ENCODE measurements around the gene GPSM3. TPM values are rescaled to one million over a fixed set of nuclear protein-coding genes. Genes with fewer than 3 reads are reported as not detected.
A peak's percentile ranks its signal among the peaks of the same experiment; 100 is the strongest.

Gene GPSM3
- total RNA-seq, 2 experiments from 2014 or later: 251 to 260 TPM

DNA sequence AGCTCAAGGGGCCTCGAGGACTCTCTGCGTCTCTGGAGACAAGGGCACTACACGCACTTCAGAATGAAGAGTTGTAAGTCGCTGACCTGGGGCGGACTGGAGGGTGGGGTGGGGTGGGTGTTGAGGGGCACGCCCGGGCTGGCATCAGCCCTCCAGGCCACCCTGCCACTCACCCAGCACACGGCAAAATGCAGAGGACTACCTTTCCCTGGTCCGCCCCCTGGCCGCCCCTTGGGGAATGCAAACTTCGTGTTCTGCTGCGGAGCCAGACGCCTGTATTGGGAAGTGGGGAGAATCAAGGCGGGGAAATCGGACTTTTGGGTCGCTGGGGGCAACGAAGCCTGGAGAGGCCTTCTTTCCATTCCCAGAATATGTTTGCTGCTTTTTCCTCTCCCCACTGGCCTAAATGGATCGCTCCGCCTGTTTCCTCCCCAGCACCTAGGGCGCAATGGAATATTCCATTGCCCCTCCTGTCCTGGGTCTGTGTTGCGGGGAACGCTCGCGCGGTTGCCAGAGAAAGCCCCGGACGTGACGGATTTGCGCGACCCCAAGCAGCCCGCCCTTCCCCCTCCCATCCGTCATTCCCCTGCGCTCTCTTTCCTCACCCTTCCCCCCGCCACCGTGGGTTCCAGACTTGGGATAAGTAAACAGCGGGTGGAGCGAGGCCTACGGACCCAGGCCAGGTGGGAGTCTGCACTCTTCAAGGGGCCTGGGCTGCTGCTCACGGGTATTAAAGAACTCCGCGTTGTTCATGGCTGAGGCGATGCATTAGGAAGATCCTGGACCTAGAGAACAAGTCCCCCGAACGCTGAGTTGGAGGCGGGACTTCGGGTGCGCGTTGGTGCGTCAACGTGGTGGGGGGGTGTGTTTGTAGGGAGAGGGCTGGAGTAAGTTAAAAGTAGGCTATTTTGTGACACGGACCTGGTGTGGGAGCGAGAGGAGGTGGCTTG lies 38.6 kb downstream of the GPSM3 start, which contains the start of gene PPT2:
PPT2 (plus strand) TSS at position 578 of the 950 bp plus-strand sequence. CDS start 454 bp downstream, outside the sequence.
- Mint-ChIP-seq H3K27ac (peak within 1 kb of the TSS; percentile 94), H3K27me3 (peaks cover 14% of the 10 kb centered on the region), H3K4me1 (peaks cover 34% of the 10 kb centered on the region), H3K36me3 (peaks cover 15% of the 10 kb centered on the region), H3K4me3 (peak within 1 kb of the TSS; percentile 98), H3K9me3 (no peaks in the 10 kb centered on the region)
- DNase-seq (peak; percentile 81), ATAC-seq (ENCODE audit: low read depth) (peak; percentile 72)
- POLR2A ChIA-PET: interaction anchor here (1.0 to 1.3 kb wide), 6 partner anchors 24 to 66 kb away, joined by 3 to 8 read pairs (median 4); partner anchors contain the start of genes GPSM3, PBX2 and RNF5

DNA sequence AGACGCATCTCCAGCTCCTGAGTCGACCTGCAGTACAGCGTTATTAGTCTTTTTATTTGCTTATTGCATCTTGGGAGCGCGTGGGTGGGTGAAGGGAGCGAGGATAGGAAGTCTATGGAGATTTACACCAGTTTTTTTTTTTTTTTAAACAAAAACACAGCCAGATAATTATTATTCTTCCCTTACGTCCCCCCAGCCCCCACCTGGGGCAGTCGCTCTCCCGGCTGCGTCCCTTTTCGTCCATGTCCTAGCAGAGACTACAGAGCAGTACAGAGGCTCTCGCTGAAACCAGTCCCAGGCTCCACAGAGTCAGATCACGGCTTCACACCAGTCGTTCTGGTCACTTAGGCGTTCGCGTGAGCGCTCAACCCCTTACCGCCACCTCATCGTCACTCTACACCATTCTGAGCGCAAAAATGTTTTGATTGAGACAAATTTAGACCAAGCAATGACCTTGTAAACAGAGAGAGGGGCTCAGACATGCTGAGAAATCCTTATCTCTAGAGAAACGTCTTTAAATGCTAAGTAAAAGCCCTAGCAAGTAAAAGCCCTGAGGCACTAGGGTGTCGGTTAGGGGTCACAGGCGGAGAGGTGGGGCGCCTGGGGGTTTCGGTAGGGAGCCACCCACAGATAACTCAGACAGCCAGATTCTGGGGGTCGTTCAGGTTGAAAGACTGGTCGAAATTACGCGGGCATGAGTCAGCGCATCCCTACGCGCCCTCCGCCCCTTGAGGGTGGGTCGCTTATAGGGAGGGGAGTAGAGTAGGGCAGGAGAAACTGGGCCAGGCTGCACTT lies 39.5 kb downstream of the GPSM3 start:
- peak overlapping the region; percentile 94 for H3K27ac Mint-ChIP-seq
- no peaks in the 10 kb centered on the region for H3K9me3 Mint-ChIP-seq
- peaks cover 40% of the 10 kb centered on the region for H3K4me1 Mint-ChIP-seq
- POLR2A ChIA-PET: interaction anchor here (1.0 kb wide), 1 partner anchor 43 kb away, joined by 3 read pairs; no protein-coding TSS in a partner anchor
- DNase-seq (no peak), ATAC-seq (ENCODE audit: low read depth) (no peak)
- H3K4me3 Mint-ChIP-seq: peak overlapping the region; percentile 38
- peaks cover 10% of the 10 kb centered on the region for H3K36me3 Mint-ChIP-seq
- peaks cover 22% of the 10 kb centered on the region for H3K27me3 Mint-ChIP-seq

- Mint-ChIP-seq H3K4me1 (peaks cover 40% of the 10 kb centered on the region), H3K9me3 (no peaks in the 10 kb centered on the region), H3K36me3 (peaks cover 3% of the 10 kb centered on the region), H3K27me3 (peaks cover 30% of the 10 kb centered on the region), H3K4me3 (peak within 1 kb of the TSS; percentile 67), H3K27ac (peak within 1 kb of the TSS; percentile 74)
- ATAC-seq (ENCODE audit: low read depth): no peak
- POLR2A ChIA-PET: no interaction called here
- no peak for DNase-seq
These were observed 40.3 kb downstream of the GPSM3 start, which contains the start of gene PRRT1 for GRCh38 chr6:32151863-32152768. PRRT1 (minus strand) TSS chr6:32151939; CDS start chr6:32151827, 112 bp downstream.

GRCh38 chr6:32151181-32151862 lies 41.1 kb downstream of the GPSM3 start:
- POLR2A ChIA-PET: no interaction called here
- ATAC-seq (ENCODE audit: low read depth) (no peak), DNase-seq (no peak)
- Mint-ChIP-seq H3K27me3 (peaks cover 38% of the 10 kb centered on the region), H3K9me3 (no peaks in the 10 kb centered on the region), H3K4me1 (peaks cover 40% of the 10 kb centered on the region), H3K4me3 (peak overlapping the region; percentile 67), H3K27ac (peak overlapping the region; percentile 74), H3K36me3 (peaks cover 3% of the 10 kb centered on the region)

DNA sequence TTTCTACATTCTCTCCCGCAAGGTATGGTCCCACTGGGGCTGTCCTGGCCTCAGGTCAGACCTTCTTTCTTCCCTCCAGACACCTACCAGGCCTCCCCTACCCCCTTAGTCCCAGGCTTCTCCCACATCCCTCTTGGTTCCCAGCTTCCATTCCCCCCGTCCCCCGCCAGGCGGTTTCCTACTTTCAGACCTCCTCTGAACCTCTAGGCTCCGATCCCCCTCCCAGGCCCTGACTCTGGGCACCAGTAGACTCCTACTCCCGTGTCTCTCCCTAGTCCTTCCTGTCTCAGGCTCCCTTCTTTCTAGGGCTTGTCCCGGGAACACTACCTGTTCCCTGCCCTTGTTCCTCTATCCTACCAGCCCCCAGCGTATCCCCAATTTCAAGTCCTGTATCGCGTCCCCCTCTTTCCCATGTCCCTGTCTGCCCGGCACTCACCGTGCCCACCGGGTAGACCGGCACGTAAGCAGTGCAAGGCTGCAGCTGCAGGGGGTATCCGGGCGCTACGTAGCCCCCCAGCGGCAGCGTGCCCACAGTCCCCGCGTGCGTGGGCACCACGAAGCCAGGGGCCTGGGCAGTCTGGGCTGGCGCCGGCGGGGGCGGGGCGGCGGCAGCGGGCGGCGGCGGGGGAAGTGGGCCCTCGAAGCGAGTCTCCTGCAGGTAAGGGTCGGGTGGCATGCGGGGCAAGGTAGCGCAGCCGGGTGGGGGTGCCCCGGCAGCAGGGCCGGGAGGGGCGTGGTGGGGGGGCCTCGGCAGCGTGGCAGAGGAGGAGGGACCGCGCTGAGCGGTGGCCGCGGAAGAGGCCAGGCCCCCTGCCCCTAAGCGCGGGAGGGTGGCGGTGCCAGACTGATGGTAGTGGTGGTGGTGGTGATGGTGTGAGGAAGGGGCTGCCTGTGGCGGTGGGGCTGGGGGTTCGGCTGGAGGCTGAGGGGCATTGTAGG lies 42.2 kb downstream of the GPSM3 start:
- Mint-ChIP-seq H3K27ac (peak overlapping the region; percentile 59), H3K4me3 (peak overlapping the region; percentile 29)

DNA sequence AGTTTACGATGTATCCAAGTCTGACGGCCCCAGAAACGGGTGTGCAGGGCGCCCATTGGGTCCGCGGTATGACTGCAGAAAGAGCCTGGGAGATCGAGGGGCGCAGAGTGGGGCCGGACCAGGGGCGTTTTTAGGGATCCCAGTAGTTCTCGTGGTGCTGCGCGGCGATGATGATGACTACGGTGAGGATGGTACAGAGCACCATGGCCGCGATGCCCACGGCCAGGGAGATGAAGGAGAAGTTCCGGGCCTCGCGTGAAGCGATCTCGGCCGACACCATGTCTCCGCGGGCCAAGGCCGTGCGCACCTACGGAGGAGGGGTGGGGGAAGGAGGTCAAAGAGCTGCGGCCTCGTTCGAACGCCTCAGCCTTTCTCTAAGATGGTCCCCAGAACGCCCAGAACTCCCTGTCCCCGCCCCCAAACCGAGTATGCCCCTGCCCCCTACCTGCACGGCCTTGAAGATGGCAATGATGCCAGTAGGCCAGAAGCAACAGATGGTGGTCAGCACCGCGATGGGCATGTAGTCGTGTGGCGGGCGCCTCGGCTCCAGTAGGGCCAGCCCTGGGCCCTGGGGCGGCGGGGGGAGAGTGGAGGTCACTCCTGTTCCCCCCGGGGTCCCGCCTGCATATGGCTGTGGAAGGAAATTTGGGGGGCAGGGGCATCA lies 43.2 kb downstream of the GPSM3 start:
- no peaks in the 10 kb centered on the region for H3K9me3 Mint-ChIP-seq
- DNase-seq (no peak), ATAC-seq (ENCODE audit: low read depth) (no peak)
- POLR2A ChIA-PET: interaction anchor here (0.5 to 1.3 kb wide), 2 partner anchors 20 to 41 kb away, joined by 3 read pairs; partner anchors contain the start of gene PBX2
- peak overlapping the region; percentile 67 for H3K27ac Mint-ChIP-seq
- H3K4me1 Mint-ChIP-seq: peaks cover 32% of the 10 kb centered on the region
- H3K27me3 Mint-ChIP-seq: peaks cover 43% of the 10 kb centered on the region
- peaks cover 2% of the 10 kb centered on the region for H3K36me3 Mint-ChIP-seq
- peak overlapping the region; percentile 77 for H3K4me3 Mint-ChIP-seq

More for the DNA sequence above, 42.2 kb downstream of the GPSM3 start:
- H3K9me3 Mint-ChIP-seq: no peaks in the 10 kb centered on the region
- peaks cover 3% of the 10 kb centered on the region for H3K36me3 Mint-ChIP-seq
- H3K27me3 Mint-ChIP-seq: peaks cover 43% of the 10 kb centered on the region
- POLR2A ChIA-PET: interaction anchor here (0.5 to 1.3 kb wide), 2 partner anchors 21 to 40 kb away, joined by 3 read pairs; partner anchors contain the start of gene PBX2
- ATAC-seq (ENCODE audit: low read depth): no peak
- no peak for DNase-seq
- peaks cover 34% of the 10 kb centered on the region for H3K4me1 Mint-ChIP-seq

DNA sequence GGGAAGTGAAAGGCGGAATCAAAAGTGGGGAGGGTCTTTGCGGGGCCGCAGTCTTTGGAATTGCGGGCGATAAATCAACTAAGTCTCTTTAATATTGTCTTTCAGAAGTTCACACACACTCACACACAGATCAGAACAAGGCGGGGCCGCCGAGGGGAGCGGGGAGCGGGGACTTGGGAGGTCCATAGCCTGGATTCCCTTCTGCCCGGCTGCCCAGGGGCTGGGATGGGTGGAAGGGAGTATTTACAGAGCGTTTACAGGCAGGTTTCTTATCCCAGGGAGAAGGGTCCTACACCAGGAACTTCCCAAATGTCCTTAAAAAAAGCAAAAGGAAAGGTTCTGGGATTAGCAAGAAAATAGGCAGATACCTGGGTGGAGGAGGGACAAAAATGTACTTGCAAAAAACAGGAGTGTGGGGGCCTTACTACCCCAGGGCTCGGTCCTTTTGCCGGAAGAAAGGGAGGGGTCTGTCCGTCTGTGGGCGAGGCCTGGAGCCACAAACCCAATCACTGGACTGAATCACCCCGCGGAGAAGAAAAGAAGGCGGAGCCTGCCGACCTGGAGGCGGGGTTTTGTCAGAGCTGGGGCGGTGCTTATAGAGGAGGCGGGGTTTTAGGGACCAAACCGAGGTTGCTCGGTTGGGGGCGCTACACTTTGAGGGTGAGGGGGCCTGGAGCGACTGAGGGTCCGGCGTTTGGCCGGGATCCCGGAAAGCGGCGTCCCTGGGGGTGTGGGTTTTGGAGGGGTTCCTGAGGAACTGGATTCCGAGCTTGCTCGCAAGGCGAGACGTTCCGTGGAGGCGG lies 44.0 kb downstream of the GPSM3 start:
- H3K27ac Mint-ChIP-seq: peak overlapping the region; percentile 67
- POLR2A ChIA-PET: interaction anchor here (0.8 to 1.3 kb wide), 2 partner anchors 41 to 47 kb away, joined by 3 read pairs; partner anchors contain the start of gene PBX2
- H3K4me1 Mint-ChIP-seq: peaks cover 30% of the 10 kb centered on the region

DNA sequence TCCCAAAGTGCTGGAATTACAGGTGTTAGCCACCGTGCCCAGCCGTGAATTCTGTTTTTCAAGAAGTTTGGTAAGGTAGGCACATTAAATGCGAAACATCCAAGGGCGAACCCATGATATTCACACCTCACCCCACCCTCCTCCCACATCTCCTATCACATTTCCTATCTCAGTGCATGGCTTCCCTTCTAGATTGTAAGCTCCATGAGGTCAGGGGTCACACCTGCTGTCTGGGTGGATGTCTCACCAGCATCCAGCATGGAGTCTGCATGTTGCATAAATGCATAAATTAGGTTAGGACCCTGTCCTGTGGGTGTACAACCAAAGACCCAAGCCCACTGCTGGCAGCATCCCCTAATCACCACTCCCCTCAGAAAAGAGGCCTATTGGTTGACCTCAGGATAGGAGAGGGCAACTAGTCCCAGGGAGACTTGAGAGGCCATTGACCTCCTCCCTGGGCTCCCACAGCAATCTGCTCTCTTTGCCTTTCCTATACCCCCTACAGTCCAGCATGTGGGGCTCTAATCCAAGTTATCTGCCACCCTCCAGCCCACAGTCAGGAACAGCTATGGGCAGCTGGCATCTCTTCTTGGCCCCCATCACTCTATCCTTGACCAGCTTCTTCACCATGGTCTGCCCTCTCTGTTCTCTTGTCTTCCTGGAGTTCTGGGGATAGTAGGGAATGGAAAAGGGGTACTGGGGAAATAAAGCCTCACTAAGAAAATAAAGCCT lies 44.9 kb downstream of the GPSM3 start:
- Mint-ChIP-seq H3K27me3 (peaks cover 43% of the 10 kb centered on the region), H3K36me3 (no peaks in the 10 kb centered on the region), H3K4me3 (no peak overlapping the region), H3K9me3 (no peaks in the 10 kb centered on the region), H3K27ac (no peak overlapping the region), H3K4me1 (peaks cover 26% of the 10 kb centered on the region)
- ATAC-seq (ENCODE audit: low read depth) (no peak), DNase-seq (no peak)
- POLR2A ChIA-PET: no interaction called here

More for the DNA sequence above, 44.0 kb downstream of the GPSM3 start:
- Mint-ChIP-seq H3K4me3 (peak overlapping the region; percentile 77), H3K27me3 (peaks cover 43% of the 10 kb centered on the region), H3K36me3 (no peaks in the 10 kb centered on the region), H3K9me3 (no peaks in the 10 kb centered on the region)
- DNase-seq (peak; percentile 78), ATAC-seq (ENCODE audit: low read depth) (peak; percentile 43)

- POLR2A ChIA-PET: no interaction called here
- Mint-ChIP-seq H3K9me3 (no peaks in the 10 kb centered on the region), H3K27me3 (peaks cover 43% of the 10 kb centered on the region), H3K4me1 (peaks cover 22% of the 10 kb centered on the region), H3K36me3 (no peaks in the 10 kb centered on the region), H3K4me3 (no peak overlapping the region), H3K27ac (no peak overlapping the region)
- ATAC-seq (ENCODE audit: low read depth) (no peak), DNase-seq (no peak)
These were observed 45.8 kb downstream of the GPSM3 start for GRCh38 chr6:32146687-32147086.

DNA sequence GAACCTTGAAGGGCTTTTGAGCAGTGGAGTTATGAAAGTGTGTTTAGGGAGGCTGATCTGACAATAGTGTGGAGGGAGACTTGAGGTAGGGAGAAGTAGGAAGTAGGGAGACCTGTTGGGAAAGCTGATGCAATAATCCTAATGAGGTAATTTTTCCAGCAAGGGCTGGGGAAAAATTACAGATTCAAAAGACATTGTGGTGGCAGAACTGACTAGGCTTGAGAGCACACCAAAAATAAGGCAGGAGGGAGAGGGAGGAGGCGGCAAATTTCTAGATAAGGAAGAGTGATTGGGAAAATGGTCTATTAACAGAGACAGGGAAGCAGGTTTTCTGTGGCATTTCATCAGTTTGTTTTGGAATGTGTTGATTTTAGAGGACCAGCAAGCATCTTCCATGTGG lies 46.2 kb downstream of the GPSM3 start:
- ATAC-seq (ENCODE audit: low read depth) (no peak), DNase-seq (no peak)
- H3K36me3 Mint-ChIP-seq: no peaks in the 10 kb centered on the region
- no peak overlapping the region for H3K27ac Mint-ChIP-seq
- no peak overlapping the region for H3K4me3 Mint-ChIP-seq
- H3K4me1 Mint-ChIP-seq: peaks cover 20% of the 10 kb centered on the region
- POLR2A ChIA-PET: no interaction called here
- H3K27me3 Mint-ChIP-seq: peaks cover 41% of the 10 kb centered on the region
- H3K9me3 Mint-ChIP-seq: no peaks in the 10 kb centered on the region

All from activated naive CD8-positive, alpha-beta T cell treated with anti-CD3 and anti-CD28 coated beads, Interleukin-2, amount 10 ng/mL, durations not matched to agents 7 days and 5 days (primary cell).